IMR-90 (cell line): ENCODE measurements around the gene DYRK2. TPM values are rescaled to one million over a fixed set of nuclear protein-coding genes. Genes with fewer than 3 reads are reported as not detected.

Experiments
- ATAC-seq: fragments of 200-7000 bp; cut with Tn5 transposase; 2 replicates; pipeline ENCODE4 v1.9.1; 2020; ENCODE audit warnings: low read depth, mild to moderate bottlenecking, moderate library complexity
- BruUV-seq: library from RNA; stranded (reverse); fragments of 400-500 nt; replicated peaks from 2 replicates; lab custom pipeline; 2021; lab: Mats Ljungman, UMichigan
- CTCF ChIA-PET: fragments of 300-600 bp; formaldehyde crosslinking; extraction: SDS; loops from one replicate; lab custom pipeline; 2021; ENCODE audit warnings: antibody characterized with exemption; lab: Yijun Ruan, JAX
- POLR2A ChIA-PET: fragments of 300-600 bp; sonication (Branson Sonifier 250); formaldehyde crosslinking; loops from one replicate; lab custom pipeline; 2022; ENCODE audit warnings: antibody characterized with exemption; ENCODE audit not compliant: unreplicated experiment; lab: Charles Lee
- DNase-seq: peaks from one replicate; pipeline ENCODE4 v3.0.0; 2013
- H2AFZ ChIP-seq: replicated peaks from 2 replicates; pipeline ENCODE3; 2013; ENCODE audit warnings: low read length, mild to moderate bottlenecking; ENCODE audit not compliant: poor library complexity
- H2AK5ac ChIP-seq: 2 replicates; pipeline ENCODE4 v1.6.1; 2013; ENCODE audit warnings: low read depth, low read length, inconsistent platforms
- H2AK9ac ChIP-seq: replicated peaks from 2 replicates; pipeline ENCODE3; 2013; ENCODE audit warnings: mild to moderate bottlenecking, low read depth, low read length, moderate library complexity; ENCODE audit not compliant: poor library complexity
- H2BK120ac ChIP-seq: 2 replicates; pipeline ENCODE4 v1.6.1; 2013; ENCODE audit warnings: low read depth, low read length, inconsistent platforms
- H2BK15ac ChIP-seq: 3 replicates; pipeline ENCODE4 v1.6.1; 2013; ENCODE audit warnings: low read depth, low read length, inconsistent platforms
- H2BK20ac ChIP-seq: 2 replicates; pipeline ENCODE4 v1.6.1; 2013; ENCODE audit warnings: low read depth, mild to moderate bottlenecking, inconsistent platforms, low read length, moderate library complexity
- H2BK5ac ChIP-seq: 2 replicates; pipeline ENCODE4 v1.6.1; 2013; ENCODE audit warnings: mild to moderate bottlenecking, low read depth, low read length, inconsistent platforms; ENCODE audit not compliant: poor library complexity, severe bottlenecking
- H3K14ac ChIP-seq: replicated peaks from 2 replicates; pipeline ENCODE4 v1.6.1; 2013; ENCODE audit warnings: low read depth, low read length, inconsistent platforms
- H3K18ac ChIP-seq: 2 replicates; pipeline ENCODE4 v1.6.1; 2013; ENCODE audit warnings: low read depth, low read length, control low read depth
- H3K23ac ChIP-seq: 2 replicates; pipeline ENCODE4 v1.6.1; 2013; ENCODE audit warnings: low read depth, low read length, inconsistent platforms
- H3K27ac ChIP-seq: 2 replicates; pipeline ENCODE4 v1.5.1; 2013; ENCODE audit warnings: mild to moderate bottlenecking, control low read depth, low read length; ENCODE audit not compliant: insufficient read depth
- H3K27me3 ChIP-seq: 2 replicates; pipeline ENCODE4 v1.6.1; 2013; ENCODE audit warnings: low read length; ENCODE audit not compliant: control insufficient read depth, insufficient read depth
- H3K36me3 ChIP-seq: 2 replicates; pipeline ENCODE4 v1.6.1; 2013; ENCODE audit warnings: low read length, mixed read lengths; ENCODE audit not compliant: control insufficient read depth, insufficient read depth
- H3K4ac ChIP-seq: 2 replicates; pipeline ENCODE4 v1.6.1; 2013; ENCODE audit warnings: low read depth, low read length, inconsistent platforms
- H3K4me1 ChIP-seq: 2 replicates; pipeline ENCODE4 v1.6.1; 2013; ENCODE audit warnings: low read length, mixed read lengths; ENCODE audit not compliant: control insufficient read depth, insufficient read depth
- H3K4me2 ChIP-seq: 2 replicates; pipeline ENCODE4 v1.6.1; 2013; ENCODE audit warnings: low read depth, mild to moderate bottlenecking, control low read depth, low read length, moderate library complexity
- H3K4me3 ChIP-seq: 2 replicates; pipeline ENCODE4 v1.5.1; 2013; ENCODE audit warnings: low read depth, mild to moderate bottlenecking, control low read depth, low read length, moderate library complexity; ENCODE audit not compliant: insufficient read depth
- H3K56ac ChIP-seq: 2 replicates; pipeline ENCODE4 v1.6.1; 2013; ENCODE audit warnings: low read length, inconsistent platforms; ENCODE audit not compliant: insufficient read depth; ENCODE audit errors: extremely low read depth
- H3K79me1 ChIP-seq, 2 experiments: 2 replicates each; pipeline ENCODE4 v1.6.1; 2013; ENCODE audit warnings: low read length in 2 of 2, inconsistent platforms in 1 of 2, low read depth in 1 of 2
- H3K9ac ChIP-seq: 2 replicates; pipeline ENCODE4 v1.6.1; 2013; ENCODE audit warnings: low read depth, low read length, control low read depth
- H3K9me1 ChIP-seq: 2 replicates; pipeline ENCODE4 v1.6.1; 2013; ENCODE audit warnings: low read length, inconsistent platforms; ENCODE audit not compliant: insufficient read depth
- H3K9me3 ChIP-seq: 2 replicates; pipeline ENCODE4 v1.6.1; 2013; ENCODE audit warnings: low read length; ENCODE audit not compliant: control insufficient read depth, insufficient read depth
- H4K20me1 ChIP-seq: 2 replicates; pipeline ENCODE4 v1.6.1; 2013; ENCODE audit warnings: low read length, inconsistent platforms; ENCODE audit not compliant: insufficient read depth
- H4K5ac ChIP-seq: 2 replicates; pipeline ENCODE4 v1.6.1; 2013; ENCODE audit warnings: mild to moderate bottlenecking, low read depth, low read length, control low read depth
- H4K8ac ChIP-seq, 2 experiments: 2 replicates each; pipeline ENCODE4 v1.6.1; 2013; ENCODE audit warnings: low read depth in 2 of 2, low read length in 2 of 2, control low read depth in 1 of 2, inconsistent platforms in 1 of 2
- H4K91ac ChIP-seq: 2 replicates; pipeline ENCODE4 v1.6.1; 2013; ENCODE audit warnings: low read depth, low read length, inconsistent platforms; ENCODE audit not compliant: insufficient read depth
- CEBPB ChIP-seq: IDR thresholded peaks from 2 replicates; pipeline ENCODE4 v1.6.1; 2012; ENCODE audit warnings: low read depth, low read length, improper control_type of control experiment
- CHD1 ChIP-seq: IDR thresholded peaks from 2 replicates; pipeline ENCODE4 v1.6.1; 2012; ENCODE audit warnings: low read depth, low read length, improper control_type of control experiment
- FOS ChIP-seq: fragments of 150-350 bp; IDR thresholded peaks from 2 replicates; pipeline ENCODE4 v1.6.1; 2016; ENCODE audit warnings: low read depth, low read length
- MAFK ChIP-seq: IDR thresholded peaks from 2 replicates; pipeline ENCODE4 v1.6.1; 2012; ENCODE audit warnings: low read depth, low read length, improper control_type of control experiment
- MXI1 ChIP-seq: IDR thresholded peaks from 2 replicates; pipeline ENCODE4 v1.6.1; 2012; ENCODE audit warnings: low read depth, mild to moderate bottlenecking, low read length, moderate library complexity, borderline replicate concordance
- NFE2L2 ChIP-seq: fragments of 150-350 bp; IDR thresholded peaks from 2 replicates; pipeline ENCODE4 v1.6.1; 2016; ENCODE audit warnings: low read depth, mild to moderate bottlenecking, low read length
- USF2 ChIP-seq: fragments of 150-350 bp; IDR thresholded peaks from 2 replicates; pipeline ENCODE4 v1.6.1; 2017; ENCODE audit warnings: mild to moderate bottlenecking, antibody characterized with exemption, low read length, low read depth
- WGBS, 2 experiments: methylation state at CpG; one replicate each; pipeline versions ENCODE4 v1.1.5 to v1.1.7; 2013; ENCODE audit warnings: missing lambda C conversion rate in 2 of 2; ENCODE audit not compliant: insufficient read length in 1 of 2; ENCODE audit errors: extremely low coverage in 2 of 2; 5-methylcytosine and 5-hydroxymethylcytosine counted together
- dilution Hi-C: fragments of 300-500 bp; cut with HindIII; formaldehyde crosslinking; loops from one replicate; pipeline ENCODE4 v1.14.3; 2018; ENCODE audit warnings: low sequenced_read_pairs; ENCODE audit not compliant: unreplicated experiment
- in situ Hi-C: fragments of 300-500 bp; cut with MboI; formaldehyde crosslinking; loops from 3 replicates; pipeline ENCODE4 v1.14.3; 2019; ENCODE audit warnings: low sequenced_read_pairs, inconsistent platforms, mixed read lengths
- intact Hi-C: fragments of 100-400 bp; cut with micrococcal nuclease; formaldehyde crosslinking; loops from 2 replicates; pipeline ENCODE4 v1.10.0; 2022
- polyA plus RNA-seq, 3 experiments: library from polyadenylated mRNA; depleted of rRNA; stranded (reverse); fragments of >200 nt; gene quantifications; 2 replicates each; pipeline ENCODE4 v1.2.3, GENCODE V29; 2012; ENCODE audit warnings: low replicate concordance in 1 of 3
- total RNA-seq: library from RNA; depleted of rRNA; stranded (reverse); fragments of >200 nt; gene quantifications from 2 replicates; pipeline ENCODE4 v1.2.3, GENCODE V29; 2012

The DYRK2 gene
- total and polyA plus RNA-seq, 2 of the 4 experiments (the other 2 are of a cell fraction) = 16.3 to 23.1 TPM

DNA sequence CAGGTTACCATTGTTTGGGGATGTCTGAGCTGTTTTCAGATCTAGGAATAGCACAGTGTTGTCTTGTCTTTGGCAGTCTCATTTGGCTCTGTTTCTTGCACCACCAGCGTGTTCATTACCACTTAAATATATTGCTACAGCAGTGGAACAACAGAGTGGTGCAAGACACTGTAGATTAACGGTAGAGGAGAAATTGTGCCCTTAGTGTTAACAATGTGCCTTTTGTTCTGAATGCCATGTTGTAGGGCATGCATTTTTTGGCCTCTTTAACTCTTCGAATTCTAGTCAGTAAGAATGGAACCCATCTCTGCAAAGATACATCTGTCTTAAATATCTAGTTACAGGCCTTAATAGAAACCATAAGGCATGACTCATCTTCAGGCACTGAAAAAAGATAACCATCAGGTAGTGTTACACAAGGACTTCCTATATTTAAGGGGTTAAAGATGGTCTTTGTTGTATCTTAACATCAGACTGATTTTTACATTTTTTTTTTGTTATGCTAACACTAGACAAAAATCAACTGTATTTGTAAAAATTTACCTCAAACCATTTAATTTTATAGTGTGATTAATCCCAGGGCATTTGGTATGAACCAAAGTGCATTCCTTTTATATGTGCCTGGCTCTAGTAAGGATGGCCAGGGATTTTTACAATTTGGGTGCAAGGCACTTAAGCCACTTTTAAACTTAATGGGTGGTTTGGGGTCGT is 12.9 kb downstream of the DYRK2 start:
- Histone ChIP-seq H3K4ac (peak overlapping the region; percentile 34; the same call in 1 of the 2 replicates), H2AK5ac (peak overlapping the region; percentile 92), H3K36me3 (peaks cover 20% of the 10 kb centered on the region), H3K14ac (peak overlapping the region; percentile 53), H2AK9ac (no peak overlapping the region), H4K8ac (peak overlapping the region in 1 of 2 experiments; percentile 11; a peak in 1 of 4 replicates), H3K79me1 (peaks cover 24 to 61% of the 10 kb centered on the region in 2 experiments), H3K9ac (no peak overlapping the region), H3K27me3 (no peaks in the 10 kb centered on the region), H3K9me1 (peaks cover 17% of the 10 kb centered on the region), H2BK120ac (0 out of 2 replicates have a peak overlapping the region, but pooled peaks have one; percentile 30), H3K56ac (no peak overlapping the region), H2BK20ac (peak overlapping the region; percentile 53; the same call in 1 of the 2 replicates), H2BK5ac (peak overlapping the region; percentile 81), H3K4me3 (no peak overlapping the region), H4K20me1 (peaks cover 27% of the 10 kb centered on the region; the same call in 1 of the 2 replicates), H4K5ac (no peak overlapping the region), H3K23ac (peak overlapping the region; percentile 69), H2BK15ac (peak overlapping the region; percentile 12; the same call in 1 of the 3 replicates), H3K4me2 (peak overlapping the region; percentile 88; the same call in 1 of the 2 replicates), H3K18ac (peak overlapping the region; percentile 37; the same call in 1 of the 2 replicates), H3K9me3 (no peaks in the 10 kb centered on the region), H3K4me1 (peaks cover 12% of the 10 kb centered on the region), H2AFZ (no peak overlapping the region), H3K27ac (no peak overlapping the region), H4K91ac (peak overlapping the region; percentile 4; the same call in 1 of the 2 replicates)
- no CpG with 5 or more reads among the region's 4 CpGs for WGBS, 2 experiments
- dilution Hi-C loops (no loop called here), intact Hi-C loops (loop anchor here (5.0 kb wide), 1 partner anchor 224 kb away; no protein-coding TSS in a partner anchor), in situ Hi-C loops (no loop called here)
- no TSS peak for BruUV-seq
- peak; percentile 33; the same call in 1 of the 2 replicates for ATAC-seq
- peak; percentile 87 for DNase-seq
- ChIA-PET CTCF (no interaction called here), POLR2A (no interaction called here)
- TF ChIP-seq NFE2L2 (no peak), USF2 (no peak), CHD1 (no peak), CEBPB (peak; percentile 54), FOS (peak; percentile 80), MXI1 (no peak), MAFK (no peak)
